Mesenchymal stem cell (in vitro differentiated cells and primary cell): Measurements from ENCODE around the gene COL25A1.

Experiments used
- DNase-seq: peaks from one replicate; pipeline ENCODE4 v3.0.0-alpha.2; 2013
- H2AFZ ChIP-seq: one replicate; pipeline ENCODE4 v1.6.1; 2013; ENCODE audit warnings: low read depth, mild to moderate bottlenecking, control low read depth, inconsistent platforms, low read length, moderate library complexity
- H2AK5ac ChIP-seq: 2 replicates; pipeline ENCODE4 v1.6.1; 2013; ENCODE audit warnings: low read length, moderate library complexity, mild to moderate bottlenecking, inconsistent platforms; ENCODE audit not compliant: severe bottlenecking
- H2BK120ac ChIP-seq: one replicate; pipeline ENCODE4 v1.6.1; 2013; ENCODE audit warnings: low read depth, mild to moderate bottlenecking, inconsistent platforms, low read length, moderate library complexity
- H2BK12ac ChIP-seq, 2 experiments: one replicate each; pipeline ENCODE4 v1.6.1; 2013; ENCODE audit warnings: inconsistent platforms in 2 of 2, low read length in 2 of 2, mild to moderate bottlenecking in 2 of 2, moderate library complexity in 2 of 2, control low read depth in 1 of 2
- H2BK15ac ChIP-seq: one replicate; pipeline ENCODE4 v1.6.1; 2013; ENCODE audit warnings: mild to moderate bottlenecking, low read depth, inconsistent platforms; ENCODE audit not compliant: poor library complexity, severe bottlenecking
- H2BK5ac ChIP-seq: 2 replicates; pipeline ENCODE4 v1.6.1; 2013; ENCODE audit warnings: low read depth, mild to moderate bottlenecking, low read length, control low read depth, inconsistent platforms; ENCODE audit not compliant: poor library complexity, severe bottlenecking
- H3K14ac ChIP-seq, 2 experiments: one replicate each; pipeline ENCODE4 v1.6.1; 2013; ENCODE audit warnings: inconsistent platforms in 2 of 2, low read length in 2 of 2, control low read depth in 1 of 2, mild to moderate bottlenecking in 1 of 2, moderate library complexity in 1 of 2
- H3K18ac ChIP-seq, 2 experiments: one replicate each; pipeline ENCODE4 v1.6.1; 2013; ENCODE audit warnings: inconsistent platforms in 2 of 2, low read length in 2 of 2, control low read depth in 1 of 2, low read depth in 1 of 2, mild to moderate bottlenecking in 1 of 2
- H3K23ac ChIP-seq, 2 experiments: one replicate each; pipeline ENCODE4 v1.6.1; 2013; ENCODE audit warnings: inconsistent platforms in 2 of 2, low read length in 2 of 2, mild to moderate bottlenecking in 2 of 2, moderate library complexity in 2 of 2, control low read depth in 1 of 2
- H3K27ac ChIP-seq: 2 replicates; pipeline ENCODE4 v1.5.1; 2013; ENCODE audit warnings: mild to moderate bottlenecking, moderate library complexity, low read length, control low read depth, inconsistent platforms; ENCODE audit not compliant: poor library complexity, severe bottlenecking
- H3K27me3 ChIP-seq, 2 experiments: 2 replicates each; pipeline versions ENCODE4 v1.6.1 to v1.7.0; 2013; ENCODE audit warnings: low read length in 2 of 2, mild to moderate bottlenecking in 2 of 2, moderate library complexity in 2 of 2, control low read depth in 1 of 2, inconsistent platforms in 1 of 2; ENCODE audit not compliant: control insufficient read depth in 1 of 2, insufficient read depth in 1 of 2
- H3K36me3 ChIP-seq, 2 experiments: 2 replicates each; pipeline versions ENCODE4 v1.6.1 to v1.7.0; 2013; ENCODE audit warnings: low read length in 2 of 2, control low read depth in 1 of 2, inconsistent platforms in 1 of 2, low read depth in 1 of 2, mild to moderate bottlenecking in 1 of 2; ENCODE audit not compliant: insufficient read depth in 2 of 2, control insufficient read depth in 1 of 2
- H3K4ac ChIP-seq, 2 experiments: one replicate each; pipeline ENCODE4 v1.6.1; 2013; ENCODE audit warnings: inconsistent platforms in 2 of 2, low read length in 2 of 2, mild to moderate bottlenecking in 2 of 2, moderate library complexity in 2 of 2, control low read depth in 1 of 2, low read depth in 1 of 2
- H3K4me1 ChIP-seq: 2 replicates; pipeline ENCODE4 v1.6.1; 2013; ENCODE audit warnings: low read depth, low read length, control low read depth; ENCODE audit not compliant: control insufficient read depth, insufficient read depth
- H3K4me2 ChIP-seq: 2 replicates; pipeline ENCODE4 v1.6.1; 2013; ENCODE audit warnings: low read length, mild to moderate bottlenecking, inconsistent platforms; ENCODE audit not compliant: poor library complexity, severe bottlenecking
- H3K4me3 ChIP-seq, 2 experiments: 2 replicates each; pipeline versions ENCODE4 v1.5.1 to v1.7.0; 2013; ENCODE audit warnings: low read length in 2 of 2, mild to moderate bottlenecking in 2 of 2, control low read depth in 1 of 2, low read depth in 1 of 2; ENCODE audit not compliant: insufficient read depth in 1 of 2
- H3K79me1 ChIP-seq: replicated peaks from 2 replicates; pipeline ENCODE4 v1.6.1; 2013; ENCODE audit warnings: mild to moderate bottlenecking, control low read depth, low read length, inconsistent platforms; ENCODE audit not compliant: poor library complexity, severe bottlenecking
- H3K9ac ChIP-seq: 2 replicates; pipeline ENCODE4 v1.7.0; 2013; ENCODE audit warnings: mild to moderate bottlenecking, low read length, moderate library complexity
- H3K9me3 ChIP-seq: 2 replicates; pipeline ENCODE4 v1.7.0; 2013; ENCODE audit warnings: mild to moderate bottlenecking, low read length; ENCODE audit not compliant: control insufficient read depth
- H4K8ac ChIP-seq: one replicate; pipeline ENCODE4 v1.6.1; 2013; ENCODE audit warnings: inconsistent platforms, mild to moderate bottlenecking, low read length, moderate library complexity
- H4K91ac ChIP-seq: one replicate; pipeline ENCODE4 v1.6.1; 2013; ENCODE audit warnings: mild to moderate bottlenecking, low read length, inconsistent platforms
- WGBS: methylation state at CpG from one replicate; pipeline ENCODE4 v1.1.7; 2013; ENCODE audit warnings: mixed read lengths; 5-methylcytosine and 5-hydroxymethylcytosine counted together

The COL25A1 gene

GRCh38 chr4:109207898-109208297 lies 94.6 kb downstream of the COL25A1 start:
- no peak overlapping the region for H3K9ac ChIP-seq
- H3K18ac ChIP-seq, result no peak overlapping the region
- H2BK5ac ChIP-seq, result no peak overlapping the region
- H3K14ac ChIP-seq, result no peak overlapping the region
- no peak overlapping the region for H3K4me3 ChIP-seq
- H2BK15ac ChIP-seq, result no peak overlapping the region
- no peak overlapping the region for H3K4me2 ChIP-seq
- no peaks in the 10 kb centered on the region for H3K4me1 ChIP-seq
- no peak overlapping the region for H3K23ac ChIP-seq
- no peaks in the 10 kb centered on the region for H3K36me3 ChIP-seq
- no peaks in the 10 kb centered on the region for H3K27me3 ChIP-seq
- H3K4ac ChIP-seq, result no peak overlapping the region
- H2BK120ac ChIP-seq, result no peak overlapping the region
- H4K8ac ChIP-seq, result no peak overlapping the region
- no peak for DNase-seq
- no peak overlapping the region for H2AK5ac ChIP-seq
- H2BK12ac ChIP-seq, result no peak overlapping the region
- no peak overlapping the region for H3K27ac ChIP-seq
- no peaks in the 10 kb centered on the region for H3K9me3 ChIP-seq
- H2AFZ ChIP-seq, result no peak overlapping the region
- WGBS, result 97% methylated on average over 4 of the region's 4 CpGs
- no peaks in the 10 kb centered on the region for H3K79me1 ChIP-seq
- H4K91ac ChIP-seq, result no peak overlapping the region

DNA sequence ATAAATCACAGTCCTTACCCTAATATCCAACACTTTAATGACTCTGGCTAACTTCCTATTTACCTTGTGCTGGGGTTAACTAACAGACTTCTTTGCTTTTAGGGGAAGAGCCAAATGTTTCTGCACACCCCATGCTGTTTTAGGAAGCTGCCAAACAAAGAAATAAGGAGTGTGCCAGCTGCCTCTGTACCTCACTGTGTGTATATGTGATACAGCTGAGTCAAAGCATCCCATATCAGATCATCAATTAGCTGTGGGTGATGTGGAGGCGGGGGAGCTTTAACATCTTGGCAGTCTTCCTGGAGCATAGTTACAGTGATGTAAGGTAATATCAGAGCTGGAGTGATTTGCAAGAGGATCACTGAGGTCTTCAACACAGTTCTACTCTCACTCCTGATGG lies 95.4 kb downstream of the COL25A1 start:
- DNase-seq, result no peak
- Histone ChIP-seq H2BK120ac (no peak overlapping the region), H4K91ac (no peak overlapping the region), H3K4me3 (no peak overlapping the region), H2AFZ (no peak overlapping the region), H2BK15ac (no peak overlapping the region), H3K9ac (no peak overlapping the region), H2BK5ac (no peak overlapping the region), H3K4me2 (no peak overlapping the region), H2BK12ac (no peak overlapping the region), H3K4ac (no peak overlapping the region), H2AK5ac (no peak overlapping the region), H3K9me3 (no peaks in the 10 kb centered on the region), H3K79me1 (no peaks in the 10 kb centered on the region), H3K18ac (no peak overlapping the region), H3K36me3 (no peaks in the 10 kb centered on the region), H4K8ac (no peak overlapping the region), H3K27me3 (no peaks in the 10 kb centered on the region), H3K14ac (no peak overlapping the region), H3K4me1 (no peaks in the 10 kb centered on the region), H3K27ac (no peak overlapping the region), H3K23ac (no peak overlapping the region)
- WGBS, result no CpG with 5 or more reads among the region's 1 CpG

DNA sequence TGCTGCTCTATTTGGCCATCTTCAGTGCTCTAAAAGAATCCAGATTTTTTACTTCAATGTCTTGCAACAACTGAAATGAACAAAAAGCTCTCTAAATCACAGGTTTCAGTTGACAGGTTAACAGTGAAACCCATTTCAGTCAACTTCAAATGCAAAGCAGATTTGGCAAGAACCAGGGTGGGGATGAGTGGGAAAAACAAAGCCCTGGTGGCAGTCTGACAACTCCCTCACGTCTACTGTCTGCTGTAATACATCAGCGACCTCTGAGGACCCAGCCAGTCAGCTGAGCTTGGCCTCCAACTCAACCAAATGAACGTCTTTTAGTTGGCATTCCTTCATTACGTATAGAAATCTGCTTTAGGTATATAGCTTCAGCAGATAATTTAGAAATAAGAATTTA lies 95.8 kb downstream of the COL25A1 start:
- Histone ChIP-seq H2AK5ac (no peak overlapping the region), H2BK12ac (no peak overlapping the region), H4K91ac (no peak overlapping the region), H3K4ac (no peak overlapping the region), H3K9me3 (no peaks in the 10 kb centered on the region), H3K23ac (no peak overlapping the region), H3K9ac (no peak overlapping the region), H2BK5ac (no peak overlapping the region), H3K4me3 (no peak overlapping the region), H2BK120ac (no peak overlapping the region), H3K36me3 (no peaks in the 10 kb centered on the region), H3K79me1 (no peaks in the 10 kb centered on the region), H4K8ac (no peak overlapping the region), H2AFZ (no peak overlapping the region), H2BK15ac (no peak overlapping the region), H3K18ac (no peak overlapping the region), H3K14ac (no peak overlapping the region), H3K4me1 (no peaks in the 10 kb centered on the region), H3K27ac (no peak overlapping the region), H3K4me2 (no peak overlapping the region), H3K27me3 (no peaks in the 10 kb centered on the region)
- 61% methylated on average over 2 of the region's 4 CpGs for WGBS
- no peak for DNase-seq

- Histone ChIP-seq H3K4ac (no peak overlapping the region), H3K9ac (no peak overlapping the region), H2BK12ac (no peak overlapping the region), H2BK120ac (no peak overlapping the region), H3K23ac (no peak overlapping the region), H2BK5ac (no peak overlapping the region), H3K14ac (no peak overlapping the region), H3K4me2 (no peak overlapping the region), H3K27me3 (no peaks in the 10 kb centered on the region), H3K36me3 (no peaks in the 10 kb centered on the region), H2AK5ac (no peak overlapping the region), H2BK15ac (no peak overlapping the region), H3K27ac (no peak overlapping the region), H4K8ac (no peak overlapping the region), H3K9me3 (no peaks in the 10 kb centered on the region), H3K4me1 (no peaks in the 10 kb centered on the region), H3K4me3 (no peak overlapping the region), H3K79me1 (no peaks in the 10 kb centered on the region), H4K91ac (no peak overlapping the region), H3K18ac (no peak overlapping the region), H2AFZ (no peak overlapping the region)
- WGBS, result 94% methylated on average over 5 of the region's 5 CpGs
- DNase-seq, result no peak
Measured at GRCh38 chr4:109205186-109205585, 97.3 kb downstream of the COL25A1 start.
